ENCODE results near the gene KMT5C.

The KMT5C gene

GRCh38 chr19:55339105-55339888, at the start of gene KMT5C:
Gene KMT5C, plus strand, starts transcription at chr19:55339876. Its CDS starts 2,061 bp downstream, at chr19:55341937.
- peak; percentile 99 for DNase-seq

GRCh38 chr19:55297267-55297666, 42.4 kb upstream of the KMT5C start:
- no peak for DNase-seq

GRCh38 chr19:55299991-55300390, 39.7 kb upstream of the KMT5C start:
- DNase-seq = no peak

- DNase-seq = no peak
Measured at GRCh38 chr19:55300886-55301458, 38.7 kb upstream of the KMT5C start.

- peak; percentile 68 for DNase-seq
Measured at GRCh38 chr19:55301459-55302317, 38.0 kb upstream of the KMT5C start.

- DNase-seq = no peak
Measured at GRCh38 chr19:55302318-55302703, 37.4 kb upstream of the KMT5C start.

- no peak for DNase-seq
Measured at GRCh38 chr19:55303477-55303876, 36.2 kb upstream of the KMT5C start.

GRCh38 chr19:55304279-55304978, 35.2 kb upstream of the KMT5C start:
- no peak for DNase-seq

GRCh38 chr19:55304980-55305379, 34.7 kb upstream of the KMT5C start:
- no peak for DNase-seq

GRCh38 chr19:55305491-55305890, 34.2 kb upstream of the KMT5C start:
- DNase-seq = peak; percentile 22

GRCh38 chr19:55305983-55306562, 33.6 kb upstream of the KMT5C start:
- no peak for DNase-seq

GRCh38 chr19:55306712-55307111, 33.0 kb upstream of the KMT5C start:
- DNase-seq = no peak

GRCh38 chr19:55308281-55308680, 31.4 kb upstream of the KMT5C start:
- DNase-seq = no peak

- no peak for DNase-seq
Measured at GRCh38 chr19:55309448-55309847, 30.2 kb upstream of the KMT5C start.

- DNase-seq = no peak
Measured at GRCh38 chr19:55310498-55310897, 29.2 kb upstream of the KMT5C start.

- DNase-seq = no peak
Measured at GRCh38 chr19:55311397-55311796, 28.3 kb upstream of the KMT5C start.

- no peak for DNase-seq
Measured at GRCh38 chr19:55311797-55312196, 27.9 kb upstream of the KMT5C start.

- DNase-seq = no peak
Measured at GRCh38 chr19:55312621-55313512, 26.8 kb upstream of the KMT5C start.

- no peak for DNase-seq
Measured at GRCh38 chr19:55314396-55314795, 25.3 kb upstream of the KMT5C start.

GRCh38 chr19:55315956-55316525, 23.6 kb upstream of the KMT5C start:
- no peak for DNase-seq

GRCh38 chr19:55316646-55317045, 23.0 kb upstream of the KMT5C start:
- no peak for DNase-seq

Measured in NCI-H345 (cell line).